K562 (cell line): Measurements from ENCODE around the gene NPAS3. TPM values are rescaled to one million over a fixed set of nuclear protein-coding genes. Genes with fewer than 3 reads are reported as not detected.

ENCODE experiments used
- ATAC-seq: fragments of 200-7000 bp; cut with Tn5 transposase; 3 replicates; pipeline ENCODE4 v1.9.1; 2020; ENCODE audit warnings: moderate library complexity
- BruUV-seq: library from RNA; stranded (reverse); fragments of 400-500 nt; replicated peaks from 2 replicates; lab custom pipeline; 2021; lab: Mats Ljungman, UMichigan
- CTCF ChIA-PET: fragments of 300-600 bp; formaldehyde crosslinking; extraction: SDS; loops from one replicate; lab custom pipeline; 2021; ENCODE audit warnings: low intra/inter-chr PET ratio; lab: Yijun Ruan, JAX
- POLR2A ChIA-PET: fragments of 300-600, 350-650 bp; sonication (Branson Sonifier 250); formaldehyde crosslinking; extraction: SDS; loops from one replicate; lab custom pipeline; 2021; ENCODE audit warnings: antibody characterized with exemption, inconsistent platforms; lab: Yijun Ruan, JAX
- DNase-seq, 4 experiments: peaks; one replicate each; pipeline versions ENCODE4 v3.0.0 to v3.0.0-alpha.2; 2011 to 2018; ENCODE audit warnings: low spot score in 3 of 4, mixed read lengths in 3 of 4; ENCODE audit errors: extremely low read depth in 1 of 4
- FAIRE-seq: peaks from 2 replicates; lab custom pipeline; 2011; peaks lifted over from hg19 to GRCh38; lab: Jason Lieb, UNC
- H2AFZ ChIP-seq: 2 replicates; pipeline ENCODE4 v1.6.0; 2011; ENCODE audit warnings: low read depth, low read length, control low read depth, inconsistent platforms
- H3K27ac ChIP-seq: fragments of 200-600 bp; 3 replicates; pipeline ENCODE4 v1.8.0; 2011; ENCODE audit warnings: low read depth, mild to moderate bottlenecking, control low read depth, inconsistent platforms, low read length, moderate library complexity, mixed read lengths; ENCODE audit errors: extremely low read depth
- H3K27me3 ChIP-seq, 2 experiments: fragments of 300-600 bp in 1 of 2; 2 replicates in 1 of 2; 3 replicates in 1 of 2; pipeline versions ENCODE4 v1.6.0 to v1.8.0; 2011; ENCODE audit warnings: inconsistent platforms in 2 of 2, low read length in 2 of 2, mild to moderate bottlenecking in 1 of 2, mixed read lengths in 1 of 2, moderate library complexity in 1 of 2; ENCODE audit not compliant: control insufficient read depth in 2 of 2, insufficient read depth in 2 of 2
- H3K36me3 ChIP-seq: fragments of 300-600 bp; 3 replicates; pipeline ENCODE4 v1.8.0; 2011; ENCODE audit warnings: mild to moderate bottlenecking, low read length, inconsistent platforms; ENCODE audit not compliant: control insufficient read depth, insufficient read depth
- H3K4me1 ChIP-seq, 2 experiments: fragments of 200-600 bp in 1 of 2; replicated peaks in 1 of 2; 2 replicates in 1 of 2; 3 replicates in 1 of 2; pipeline versions ENCODE4 v1.5.1 to v1.8.0; 2011; ENCODE audit warnings: inconsistent platforms in 2 of 2, low read length in 2 of 2, mild to moderate bottlenecking in 1 of 2, mixed read lengths in 1 of 2, moderate library complexity in 1 of 2; ENCODE audit not compliant: control insufficient read depth in 2 of 2, insufficient read depth in 2 of 2
- H3K4me2 ChIP-seq: 2 replicates; pipeline ENCODE4 v1.6.1; 2011; ENCODE audit warnings: low read length, control low read depth, inconsistent platforms, mixed read lengths; ENCODE audit not compliant: insufficient read depth
- H3K4me3 ChIP-seq: fragments of 200-600 bp; sonication (generic), shearing (Covaris generic); 2 replicates; pipeline ENCODE4 v1.5.1; 2016; ENCODE audit warnings: control low read depth, inconsistent platforms
- H3K79me2 ChIP-seq: fragments of 200-600 bp; 3 replicates; pipeline ENCODE4 v1.8.0; 2011; ENCODE audit warnings: low read length, inconsistent platforms; ENCODE audit not compliant: control insufficient read depth, insufficient read depth
- H3K9ac ChIP-seq, 2 experiments: 2 replicates each; pipeline versions ENCODE4 v1.6.0 to v1.6.1; 2011; ENCODE audit warnings: low read depth in 2 of 2, low read length in 2 of 2, control low read depth in 1 of 2, inconsistent platforms in 1 of 2, mild to moderate bottlenecking in 1 of 2, mixed read lengths in 1 of 2; ENCODE audit not compliant: insufficient read depth in 1 of 2
- H3K9me1 ChIP-seq: one replicate; pipeline ENCODE4 v1.6.0; 2011; ENCODE audit warnings: inconsistent platforms, mild to moderate bottlenecking, low read length, moderate library complexity; ENCODE audit not compliant: control insufficient read depth, insufficient read depth
- H3K9me3 ChIP-seq: replicated peaks from 2 replicates; pipeline ENCODE4 v1.5.1; 2011; ENCODE audit warnings: low read depth, low read length, inconsistent platforms; ENCODE audit not compliant: control insufficient read depth, insufficient read depth
- H4K20me1 ChIP-seq: replicated peaks from 2 replicates; pipeline ENCODE4 v1.6.1; 2011; ENCODE audit warnings: low read length, inconsistent platforms, mixed read lengths; ENCODE audit not compliant: control insufficient read depth, insufficient read depth
- GATAD2A ChIP-seq: fragments of 450-650 bp; IDR thresholded peaks from 2 replicates; pipeline ENCODE4 v1.6.1; 2017
- HDAC6 ChIP-seq: IDR thresholded peaks from 2 replicates; pipeline ENCODE4 v1.6.1; 2012; ENCODE audit warnings: low read depth, mild to moderate bottlenecking, control low read depth, inconsistent platforms, low read length, moderate library complexity
- NR4A1 ChIP-seq, 2 experiments: fragments of 250-450 bp in 1 of 2; fragments of 450-650 bp in 1 of 2; sonication (Bioruptor Pico) in 1 of 2; IDR thresholded peaks; 2 replicates each; pipeline versions ENCODE4 v1.4.0 to v1.6.1; 2016 to 2020; ENCODE audit warnings: mild to moderate bottlenecking in 2 of 2, missing compliant biosample characterization in 1 of 2, missing genetic modification characterization in 1 of 2, moderate library complexity in 1 of 2
- ZKSCAN1 ChIP-seq: fragments of 150-350 bp; IDR thresholded peaks from 2 replicates; pipeline ENCODE4 v1.6.1; 2016; ENCODE audit warnings: low read depth, low read length
- ZNF507 ChIP-seq: conservative IDR thresholded peaks from 2 replicates; pipeline ENCODE4 v1.6.1; 2017; ENCODE audit warnings: missing genetic modification characterization, missing compliant biosample characterization
- ZNF609 ChIP-seq: sonication (generic); formaldehyde crosslinking; IDR thresholded peaks from 2 replicates; pipeline ENCODE4 v1.8.1; 2023; ENCODE audit warnings: missing genetic modification reagents, mild to moderate bottlenecking, borderline replicate concordance
- WGBS: fragments of 100-300 bp; shearing (Covaris generic); methylation state at CpG from one replicate; pipeline ENCODE4 v1.1.6; 2016; ENCODE audit warnings: low coverage, mixed read lengths; ENCODE audit not compliant: insufficient coverage; ENCODE audit errors: missing lambda C conversion rate; 5-methylcytosine and 5-hydroxymethylcytosine counted together
- in situ Hi-C: fragments of 300-500 bp; cut with MboI; formaldehyde crosslinking; loops from 4 replicates; pipeline ENCODE4 v1.15.0; 2018; ENCODE audit warnings: inconsistent platforms, mixed read lengths
- intact Hi-C: fragments of 100-400 bp; cut with micrococcal nuclease; formaldehyde crosslinking; loops from 2 replicates; pipeline ENCODE4 v1.14.2; 2022
- polyA plus RNA-seq, 8 experiments: library from polyadenylated mRNA; depleted of rRNA in 4 of 8; stranded (reverse) in 5 of 8; unstranded in 3 of 8; fragments of >200 nt; fragmentation: Nextera tagmentation in 2 of 8; fragmentation: Illumina TruSeq in 1 of 8; extraction: Ambion mirVana in 2 of 8; extraction: Trizol in 1 of 8; gene quantifications; 2 replicates each; pipeline versions ENCODE4 v1.2.1 to v1.2.3, GENCODE V29; 2011 to 2014; ENCODE audit warnings: inconsistent platforms in 1 of 8, missing spikeins in 1 of 8
- total RNA-seq, 7 experiments: library from RNA; depleted of rRNA in 6 of 7; stranded (reverse); fragments of >200 nt in 6 of 7; fragmentation: Illumina TruSeq in 2 of 7; extraction: Trizol in 2 of 7; gene quantifications; 2 replicates each; pipeline versions ENCODE4 v1.2.1 to v1.2.3, GENCODE V29; 2011 to 2021; ENCODE audit warnings: low replicate concordance in 1 of 7
- TF ChIP-seq, protein P1 (sequence below): sonication (generic); formaldehyde crosslinking; IDR thresholded peaks from 2 replicates; pipeline ENCODE4 v1.8.0; 2022; ENCODE audit warnings: missing genetic modification reagents, mild to moderate bottlenecking, moderate library complexity, borderline replicate concordance

NPAS3 gene
- total and polyA plus RNA-seq, 9 of the 15 experiments (the other 6 are each of a cell fraction or from before 2014, with no cell fraction given) = 0.04 TPM; not detected in 8

GRCh38 chr14:33587791-33588190 is 649.1 kb downstream of the NPAS3 start (continued):
- no peak for TF ChIP-seq NR4A1 (CRISPR knock-in tag; IDR thresholded peaks at IDR 0.05)
- TF ChIP-seq NR4A1 (tag; IDR thresholded peaks at IDR 0.05) = no peak
- no peak for TF ChIP-seq ZKSCAN1
- TF ChIP-seq GATAD2A = no peak

- no peak overlapping the region for H3K27ac ChIP-seq
- no peaks in the 10 kb centered on the region for H3K4me1 ChIP-seq
- BruUV-seq = no TSS peak
- FAIRE-seq (no peak), DNase-seq (no peak), ATAC-seq (no peak)
- intact Hi-C loops = no loop called here
- no peaks in the 10 kb centered on the region for H4K20me1 ChIP-seq
- no peaks in the 10 kb centered on the region for H3K79me2 ChIP-seq
- H3K36me3 ChIP-seq = no peaks in the 10 kb centered on the region
- 7% methylated on average over 4 of the region's 4 CpGs for WGBS
- no peak overlapping the region for H3K4me3 ChIP-seq
- no peak overlapping the region for H3K4me2 ChIP-seq
- H3K9me3 ChIP-seq = no peaks in the 10 kb centered on the region
- POLR2A ChIA-PET = no interaction called here
- H3K9me1 ChIP-seq = no peaks in the 10 kb centered on the region
- TF ChIP-seq ZNF609 = no peak
- no peak for TF ChIP-seq ZNF507 (tag)
- TF ChIP-seq, protein P1, sequence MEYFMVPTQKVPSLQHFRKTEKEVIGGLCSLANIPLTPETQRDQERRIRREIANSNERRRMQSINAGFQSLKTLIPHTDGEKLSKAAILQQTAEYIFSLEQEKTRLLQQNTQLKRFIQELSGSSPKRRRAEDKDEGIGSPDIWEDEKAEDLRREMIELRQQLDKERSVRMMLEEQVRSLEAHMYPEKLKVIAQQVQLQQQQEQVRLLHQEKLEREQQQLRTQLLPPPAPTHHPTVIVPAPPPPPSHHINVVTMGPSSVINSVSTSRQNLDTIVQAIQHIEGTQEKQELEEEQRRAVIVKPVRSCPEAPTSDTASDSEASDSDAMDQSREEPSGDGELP (CRISPR knock-in tag) = no peak
- no peak for TF ChIP-seq HDAC6
- H2AFZ ChIP-seq = no peak overlapping the region
- H3K27me3 ChIP-seq = no peaks in the 10 kb centered on the region
- no peak overlapping the region for H3K9ac ChIP-seq
- in situ Hi-C loops = no loop called here
- CTCF ChIA-PET = no interaction called here
These were observed 650.1 kb downstream of the NPAS3 start for GRCh38 chr14:33588771-33589170.
